IPS DF 4.7 (cell line): ENCODE measurements around the gene INPP4B.

Experiments used
- DNase-seq: peaks from one replicate; pipeline ENCODE4 v3.0.0-alpha.2; 2013; ENCODE audit warnings: low spot score; ENCODE audit errors: extremely low read depth

Gene INPP4B

DNA sequence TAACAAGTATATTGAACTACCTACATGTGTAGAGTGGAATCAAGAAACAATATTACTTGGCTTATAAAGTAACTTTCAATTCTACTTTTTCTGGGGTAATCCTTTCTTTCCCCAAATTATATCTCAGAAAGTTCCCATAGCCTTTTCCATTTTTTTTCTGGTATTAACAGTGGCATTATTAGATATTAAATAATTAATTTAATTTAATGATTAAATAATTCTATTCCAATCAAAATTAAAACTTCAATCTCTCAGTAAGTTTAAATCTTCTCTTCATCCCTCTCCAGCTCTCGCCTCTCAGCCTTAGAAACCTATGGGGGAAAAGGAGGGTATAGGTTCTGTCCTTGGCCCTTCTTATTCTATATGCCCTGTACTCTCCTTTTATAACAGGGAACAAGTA is 262.4 kb downstream of the INPP4B start:
- no peak for DNase-seq

DNA sequence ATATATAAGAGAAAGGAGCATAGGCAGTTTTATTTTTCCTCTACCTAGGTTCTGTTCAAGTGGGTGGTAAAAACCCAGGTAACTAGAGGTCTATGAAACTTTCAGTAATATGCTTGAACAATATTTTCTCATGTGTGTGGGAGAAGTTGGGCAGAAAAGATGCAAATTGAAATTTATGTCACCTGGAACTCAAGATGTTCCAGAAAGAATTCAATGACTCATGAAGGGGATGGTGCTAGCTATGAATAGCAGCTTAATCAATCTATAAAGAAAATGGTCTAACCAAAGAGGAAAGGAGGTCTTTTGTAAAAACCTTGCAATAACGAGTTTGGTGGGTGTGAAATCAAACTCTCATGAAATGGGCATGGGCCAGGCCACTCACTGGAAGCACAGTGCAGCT is 263.8 kb downstream of the INPP4B start:
- DNase-seq: no peak

DNA sequence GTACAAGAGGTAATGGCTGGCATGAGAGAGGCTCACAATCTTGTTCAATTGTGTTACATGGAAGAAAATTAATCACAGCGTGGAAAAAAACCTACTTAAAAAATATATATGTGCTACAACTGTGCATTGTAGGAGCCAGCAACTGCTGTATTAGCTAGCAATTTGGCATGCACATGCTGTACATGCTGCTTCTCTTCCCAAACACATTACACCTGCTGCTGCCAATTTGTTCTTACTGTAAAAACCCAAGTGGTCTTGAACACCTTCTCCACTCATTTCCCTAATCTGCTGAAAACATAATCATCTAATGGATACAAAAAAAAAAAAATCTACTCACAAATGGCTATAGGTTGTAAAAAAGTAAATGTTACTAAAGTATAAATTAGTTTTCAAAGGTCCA is 264.2 kb downstream of the INPP4B start:
- DNase-seq: no peak

DNA sequence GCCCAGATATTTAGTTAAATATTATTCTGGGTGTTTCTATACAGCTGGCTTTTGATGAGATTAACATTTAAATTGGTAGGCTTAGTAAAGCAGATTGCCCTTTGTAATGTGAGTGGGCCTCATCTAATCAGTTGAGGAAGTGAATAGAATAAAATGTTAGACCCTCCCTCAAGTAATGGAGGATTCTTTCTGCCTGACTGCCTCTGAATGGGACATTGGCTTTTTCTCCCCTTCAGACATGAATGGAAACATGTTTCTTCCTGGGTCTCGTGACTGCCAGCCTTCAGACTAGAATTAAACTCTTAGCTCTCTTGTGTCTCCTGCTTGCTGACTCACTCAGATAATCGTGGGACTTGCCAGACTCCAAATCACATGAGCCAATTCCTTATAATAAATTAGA is 266.7 kb downstream of the INPP4B start:
- DNase-seq: no peak

DNA sequence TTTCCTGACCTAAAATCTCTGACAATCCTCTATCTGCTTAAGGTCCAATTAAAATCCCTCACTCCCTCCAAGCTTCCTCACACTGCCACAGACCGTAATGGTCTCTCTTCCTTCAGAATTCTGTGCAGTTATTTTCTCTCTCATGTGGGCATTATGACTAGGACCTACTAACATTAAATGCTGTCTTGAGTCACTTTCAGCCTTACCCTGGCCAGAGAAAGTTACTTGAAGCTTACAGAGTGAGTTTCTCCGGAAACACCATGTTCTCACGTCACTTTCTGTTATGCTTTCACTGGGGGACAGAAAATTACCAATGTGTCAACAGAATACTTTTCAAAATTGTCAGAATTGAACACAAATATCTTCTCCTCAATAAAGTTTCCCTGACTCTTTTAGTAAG is 271.8 kb downstream of the INPP4B start:
- DNase-seq: no peak

DNA sequence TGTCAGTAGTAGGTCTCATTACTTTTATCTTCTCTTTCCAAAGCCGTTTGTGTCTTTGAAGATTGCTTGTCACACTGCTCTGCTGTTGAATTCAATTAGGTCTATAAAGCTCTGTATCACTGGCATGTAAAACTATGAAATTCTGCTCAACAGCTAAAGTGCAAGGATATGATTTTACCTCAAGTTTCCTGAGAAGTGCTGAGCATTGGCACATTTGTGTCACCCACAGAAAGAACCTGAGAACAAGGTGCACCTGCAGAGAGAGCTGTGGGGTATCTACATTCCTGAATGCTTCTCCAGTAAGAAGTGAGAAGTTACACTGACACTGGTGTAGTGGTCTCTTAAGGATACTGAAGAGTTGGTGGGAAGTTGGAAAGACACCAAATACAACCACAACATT is 274.0 kb downstream of the INPP4B start:
- DNase-seq: no peak

DNA sequence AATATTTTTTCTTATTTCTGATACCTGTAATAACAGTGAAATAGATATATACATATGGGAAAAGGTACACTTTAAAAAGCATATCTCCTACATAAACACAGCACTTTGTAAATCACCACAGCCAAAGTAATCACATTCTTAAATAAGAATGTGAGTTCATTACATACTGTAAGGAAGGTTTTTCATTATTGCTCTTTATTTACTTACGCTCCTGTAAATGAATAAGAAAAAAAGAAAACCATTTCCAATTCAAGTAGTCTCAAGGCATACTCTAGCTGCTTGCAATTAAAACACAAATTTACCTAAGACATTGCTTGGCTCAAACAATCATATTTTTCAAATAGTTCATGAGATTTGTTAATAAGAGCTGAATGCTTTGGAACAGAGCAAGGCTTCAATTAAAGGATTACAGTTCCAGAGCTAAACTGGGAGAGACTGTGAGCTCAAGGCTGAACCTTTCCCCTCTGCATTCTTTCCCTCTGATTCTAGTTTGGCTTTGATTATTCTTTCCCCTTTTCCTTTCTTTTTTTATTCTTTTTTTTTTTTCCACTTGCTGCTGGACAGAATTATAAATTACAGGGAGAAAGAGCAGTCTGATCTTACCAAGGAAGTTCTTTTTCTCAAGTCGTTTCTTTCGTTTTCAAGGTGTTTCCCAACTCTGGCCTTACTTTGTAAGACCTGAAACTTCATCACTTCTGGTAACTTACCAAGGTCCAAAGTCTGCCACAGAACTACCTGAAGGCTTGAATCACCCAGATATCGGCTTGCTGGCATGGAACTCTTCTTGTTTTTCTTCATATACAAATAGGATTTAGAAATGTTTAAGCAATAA is 278.3 kb downstream of the INPP4B start:
- DNase-seq: no peak

DNA sequence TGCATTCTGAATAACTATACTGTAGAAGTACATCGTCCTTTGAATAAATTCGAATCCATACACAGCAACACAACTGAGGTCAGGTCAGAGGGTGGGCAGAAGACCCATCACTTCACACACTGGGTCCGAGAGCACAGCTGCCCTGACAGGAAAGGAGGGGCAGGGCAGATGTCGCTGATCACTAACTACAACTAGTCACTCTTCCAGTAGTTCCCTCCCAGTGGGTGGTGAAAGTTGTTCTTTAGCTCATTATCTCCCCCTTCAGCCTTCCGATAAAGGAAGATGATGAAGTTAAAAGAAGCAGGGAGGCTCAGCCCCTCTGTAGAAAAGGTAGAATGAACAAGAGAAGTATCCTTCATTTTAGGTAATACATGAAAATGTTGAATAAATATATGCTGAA is 278.9 kb downstream of the INPP4B start:
- DNase-seq: peak; percentile 72

DNA sequence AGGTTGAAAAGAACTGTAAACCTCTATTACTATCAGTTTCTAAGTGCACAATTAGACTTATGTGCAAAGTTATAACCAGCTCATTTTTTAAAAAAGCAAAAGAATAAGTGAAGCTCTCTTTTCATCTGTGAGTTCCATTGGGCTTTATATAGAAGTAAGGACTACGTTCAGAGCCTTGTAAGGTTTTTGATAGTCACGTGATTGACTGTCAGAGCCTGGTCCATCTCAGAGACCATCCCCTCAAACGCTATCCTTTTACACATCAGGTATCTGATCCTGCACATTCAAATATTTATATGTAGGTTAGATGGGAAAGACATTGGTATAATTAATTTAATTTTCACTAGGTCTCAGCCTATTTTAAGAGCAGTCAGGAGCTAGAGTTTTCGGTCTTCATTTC is 279.3 kb downstream of the INPP4B start:
- DNase-seq: no peak

DNA sequence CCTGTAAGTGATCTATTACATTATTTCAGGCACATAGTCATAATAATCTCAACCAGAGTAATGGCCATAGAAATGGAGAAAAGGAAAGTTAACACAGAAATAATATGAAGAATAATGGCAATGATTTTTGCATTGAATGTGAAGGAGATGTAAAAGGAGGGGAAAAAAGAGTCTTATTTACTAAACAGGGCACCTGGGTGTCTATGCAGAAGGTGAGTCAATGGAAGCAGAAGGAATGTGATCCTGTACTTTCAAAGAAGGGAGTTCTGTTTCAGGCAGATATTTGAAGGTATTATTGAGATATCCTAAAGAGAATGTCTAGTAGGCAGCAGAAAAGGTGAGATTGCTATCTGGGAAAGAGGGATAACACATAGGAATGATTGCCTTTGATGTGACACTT is 279.9 kb downstream of the INPP4B start:
- no peak for DNase-seq

DNA sequence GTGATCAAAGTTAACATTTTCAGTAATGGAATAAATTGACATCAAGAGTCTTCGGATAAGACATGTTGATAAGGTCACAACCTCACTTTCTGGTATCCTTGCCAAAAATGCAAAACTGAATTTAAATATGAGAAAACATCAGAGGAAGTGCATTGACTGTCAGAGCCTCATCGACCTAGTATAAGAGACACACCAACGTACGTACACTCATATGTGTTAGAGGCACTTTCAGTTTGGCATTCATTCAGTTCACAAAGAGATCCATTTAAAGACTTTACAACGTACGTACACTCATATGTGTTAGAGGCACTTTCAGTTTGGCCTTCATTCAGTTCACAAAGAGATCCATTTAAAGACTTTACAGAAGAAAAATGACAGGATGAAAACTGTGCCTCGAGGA is 280.3 kb downstream of the INPP4B start:
- no peak for DNase-seq

DNA sequence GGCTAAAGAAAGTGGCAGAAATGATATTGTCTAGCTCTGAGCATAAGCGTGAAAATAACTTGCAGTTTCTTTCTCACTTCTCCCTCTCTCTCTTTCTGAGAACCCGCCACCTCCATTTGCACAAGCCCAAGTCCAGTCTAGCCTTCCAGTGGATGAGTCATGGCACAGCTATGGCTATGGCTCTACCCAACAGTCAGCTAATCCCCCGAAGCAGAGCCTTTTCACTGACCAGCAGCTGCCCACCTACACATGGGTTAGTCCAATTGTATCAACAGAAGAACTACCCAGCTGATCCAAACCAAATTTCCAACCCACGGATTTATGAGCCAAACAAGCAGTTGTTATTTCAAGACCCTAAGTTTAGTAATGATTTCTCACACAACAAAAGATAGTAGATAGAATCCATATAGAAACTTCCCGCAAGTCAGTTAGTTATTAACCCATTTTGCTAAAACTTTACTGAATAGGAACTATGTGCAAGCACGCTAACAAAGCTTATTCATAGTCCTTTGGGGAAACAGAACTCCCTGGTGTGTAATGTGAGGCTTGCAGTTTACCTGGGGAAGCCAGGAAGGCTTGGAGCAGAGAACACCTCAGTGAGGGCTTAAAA is 282.3 kb downstream of the INPP4B start:
- no peak for DNase-seq

DNA sequence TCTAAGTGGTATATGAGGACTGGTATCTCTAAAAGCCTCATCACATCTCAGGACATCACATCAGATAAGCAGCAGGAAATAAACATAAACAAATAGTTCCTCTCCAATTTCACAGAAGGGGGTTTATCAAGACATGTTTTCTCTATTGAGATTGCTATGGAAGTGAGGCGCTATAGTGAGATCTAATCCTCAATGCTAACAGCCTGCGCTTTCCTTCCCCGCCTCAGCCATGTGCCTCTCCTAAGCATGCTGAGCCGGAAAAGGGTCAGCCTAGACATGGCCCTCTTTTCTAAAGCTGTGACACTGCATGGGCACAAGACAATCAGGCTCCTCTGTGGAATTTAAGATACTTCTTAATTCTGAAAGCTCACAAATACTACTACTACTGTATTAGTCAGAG is 286.1 kb downstream of the INPP4B start:
- DNase-seq: no peak

DNA sequence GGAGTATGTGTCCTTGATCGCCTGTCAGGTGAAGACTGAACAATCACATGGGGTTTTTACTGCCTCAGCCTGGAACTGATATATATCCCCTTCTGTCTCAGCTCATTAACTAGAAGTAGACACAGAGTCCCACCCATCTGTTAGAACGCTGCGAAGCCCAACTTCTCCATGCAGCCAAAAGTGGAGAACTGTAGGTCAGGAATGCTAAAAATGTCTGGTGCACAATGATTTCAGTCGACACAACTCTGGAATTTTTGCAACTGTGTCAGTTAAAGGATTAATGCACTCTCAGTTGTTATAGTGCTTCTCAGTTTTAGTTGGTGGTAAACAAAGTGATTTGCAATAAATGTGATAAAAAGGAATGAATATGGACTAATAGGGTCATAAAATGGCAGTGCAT is 287.2 kb downstream of the INPP4B start:
- no peak for DNase-seq

DNA sequence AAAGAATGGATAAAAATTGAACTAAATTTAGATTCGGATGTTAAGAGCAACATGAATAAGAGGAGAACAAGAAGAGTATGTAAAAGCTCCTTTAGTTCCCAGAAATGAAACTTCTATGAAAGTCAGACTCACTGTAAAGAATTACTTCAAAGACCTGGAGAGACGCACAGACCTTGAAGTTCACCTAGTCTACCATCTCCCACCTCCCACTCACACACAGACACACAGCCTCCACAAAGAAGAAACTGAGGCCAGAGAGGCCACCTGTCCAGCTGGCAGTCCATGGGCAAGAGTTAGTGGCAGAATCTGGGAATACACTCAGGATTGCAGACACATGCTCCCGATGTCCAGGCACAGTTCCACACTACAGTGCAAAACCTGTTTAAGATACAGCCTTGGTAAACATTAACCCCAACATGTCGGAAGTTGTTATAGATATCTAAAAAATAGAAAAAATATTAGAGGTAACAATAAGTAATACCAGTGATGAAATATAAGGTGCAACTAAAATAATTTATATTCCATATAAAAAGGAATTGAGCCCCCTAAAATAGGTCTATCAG is 288.8 kb downstream of the INPP4B start:
- DNase-seq: no peak

DNA sequence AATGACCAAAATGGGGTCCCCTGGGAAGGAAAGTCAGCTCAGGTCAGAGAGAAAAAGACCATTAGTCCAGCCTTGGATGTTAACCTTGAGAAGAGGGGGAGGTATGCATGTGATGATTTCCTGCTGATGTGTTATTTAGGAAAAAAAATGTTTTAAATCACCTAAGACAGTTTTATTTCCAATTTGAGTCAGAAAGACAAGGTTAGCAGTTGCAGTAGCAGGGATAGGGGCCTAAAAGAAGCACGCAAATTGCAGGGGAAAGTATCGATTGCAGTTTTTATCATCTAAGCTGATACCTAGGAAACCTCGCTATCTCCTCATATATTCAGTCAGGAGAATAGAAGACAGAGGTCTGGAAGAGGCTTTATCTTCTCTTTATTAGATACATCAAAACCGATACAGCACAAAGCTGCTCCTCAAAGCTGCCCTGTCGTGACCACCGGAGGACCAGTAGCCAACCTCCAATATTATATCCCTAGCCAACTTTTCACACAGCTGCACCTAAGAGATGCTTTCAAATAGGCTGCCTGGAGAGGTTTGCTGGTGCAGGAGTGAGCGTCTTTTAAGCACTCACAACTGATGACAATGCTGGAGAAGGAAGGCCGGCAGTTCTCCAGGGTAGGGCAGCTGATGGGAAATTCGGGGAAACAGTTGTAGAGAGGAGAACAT is 289.4 kb downstream of the INPP4B start:
- DNase-seq: no peak

DNA sequence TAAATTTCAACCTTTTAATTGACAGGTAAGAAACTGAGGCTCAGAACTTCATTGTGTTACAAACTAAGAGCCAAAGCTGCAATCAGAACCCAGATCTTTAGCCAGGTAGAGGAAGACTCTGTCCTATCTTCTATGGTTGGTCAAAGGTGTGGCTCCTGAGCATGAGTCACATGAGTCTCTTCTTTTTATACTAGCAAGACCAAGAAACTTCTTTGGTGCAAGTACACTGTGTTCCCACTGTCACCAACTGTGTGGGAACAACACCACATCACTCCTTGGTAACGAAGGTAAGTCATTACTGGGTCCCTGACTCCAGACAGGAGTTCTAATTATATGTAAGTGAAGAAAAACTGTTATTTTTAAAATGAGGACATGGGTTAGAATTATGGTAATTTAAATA is 290.1 kb downstream of the INPP4B start:
- DNase-seq: no peak

DNA sequence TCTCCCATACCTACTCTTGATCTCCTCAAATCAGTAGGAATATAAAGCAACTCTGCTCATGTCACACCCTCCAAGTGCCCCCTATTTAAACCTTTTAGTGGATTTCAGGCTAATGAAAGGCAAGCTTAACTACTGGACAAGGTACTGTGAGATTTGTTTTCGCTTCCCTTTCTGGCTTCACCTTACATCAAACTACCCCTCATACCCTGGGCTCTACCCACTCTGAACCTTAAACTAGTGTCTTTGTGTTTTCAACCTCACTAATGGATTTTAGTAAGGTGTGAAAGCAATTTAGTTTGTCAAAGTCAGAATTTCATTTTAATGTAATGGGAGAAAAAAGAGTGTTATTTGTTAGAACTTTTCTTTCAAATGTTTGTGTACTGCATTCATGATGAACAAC is 291.7 kb downstream of the INPP4B start:
- no peak for DNase-seq

DNA sequence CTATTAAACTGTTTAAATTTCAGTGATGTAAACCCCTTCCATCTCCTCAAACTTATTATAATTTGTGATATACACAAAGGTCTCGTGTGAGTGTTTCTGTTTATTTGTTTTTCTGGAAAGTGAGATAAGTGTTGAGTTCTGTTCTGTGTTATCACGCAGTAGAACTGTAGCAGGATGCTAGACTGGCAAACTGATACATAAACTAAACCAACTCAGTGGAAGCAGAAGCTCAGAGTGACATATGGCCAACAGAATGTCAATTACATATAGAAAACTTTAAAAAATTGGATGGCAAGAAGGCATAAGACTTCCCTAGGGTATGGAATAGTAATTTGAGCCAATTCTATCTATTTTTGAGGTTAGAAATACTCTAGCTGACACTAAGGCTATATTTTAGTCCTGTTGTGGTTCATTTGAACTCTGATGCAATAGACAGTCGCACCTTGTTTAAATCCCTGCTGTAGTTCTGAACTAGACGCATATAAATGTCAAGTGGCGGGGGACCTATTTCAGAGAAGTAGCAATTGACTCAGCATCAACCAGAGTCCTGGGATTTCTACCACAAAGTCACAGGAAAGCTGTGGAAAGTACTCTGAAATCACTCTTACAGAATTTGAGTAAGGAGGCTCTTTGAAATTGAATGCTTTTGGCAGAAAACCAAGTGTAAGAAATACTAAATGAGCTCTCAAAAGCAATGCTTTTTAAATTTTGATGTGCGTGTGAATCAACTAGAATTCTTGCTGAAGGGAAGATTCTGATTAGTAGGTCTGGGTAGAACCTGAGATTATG is 294.4 kb downstream of the INPP4B start:
- DNase-seq: no peak

DNA sequence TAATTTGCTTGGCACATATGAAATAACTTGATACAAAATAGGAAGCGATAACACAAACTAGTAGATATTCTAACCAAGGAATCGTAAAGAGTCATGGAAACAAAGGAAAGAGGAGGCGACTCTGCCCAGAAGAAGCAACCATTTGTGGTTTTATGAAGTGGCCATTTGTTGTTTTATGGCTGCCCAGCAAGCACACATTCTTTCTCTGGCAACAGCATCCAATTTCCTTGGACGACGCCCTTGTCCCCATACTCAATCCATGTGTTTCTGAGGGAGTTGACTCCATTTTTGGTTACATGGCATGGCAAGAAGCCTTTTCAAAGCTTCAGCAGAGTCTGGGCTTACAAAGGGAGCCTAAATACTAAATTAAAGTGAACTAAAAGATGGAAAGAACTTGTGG is 295.1 kb downstream of the INPP4B start:
- DNase-seq: no peak

DNA sequence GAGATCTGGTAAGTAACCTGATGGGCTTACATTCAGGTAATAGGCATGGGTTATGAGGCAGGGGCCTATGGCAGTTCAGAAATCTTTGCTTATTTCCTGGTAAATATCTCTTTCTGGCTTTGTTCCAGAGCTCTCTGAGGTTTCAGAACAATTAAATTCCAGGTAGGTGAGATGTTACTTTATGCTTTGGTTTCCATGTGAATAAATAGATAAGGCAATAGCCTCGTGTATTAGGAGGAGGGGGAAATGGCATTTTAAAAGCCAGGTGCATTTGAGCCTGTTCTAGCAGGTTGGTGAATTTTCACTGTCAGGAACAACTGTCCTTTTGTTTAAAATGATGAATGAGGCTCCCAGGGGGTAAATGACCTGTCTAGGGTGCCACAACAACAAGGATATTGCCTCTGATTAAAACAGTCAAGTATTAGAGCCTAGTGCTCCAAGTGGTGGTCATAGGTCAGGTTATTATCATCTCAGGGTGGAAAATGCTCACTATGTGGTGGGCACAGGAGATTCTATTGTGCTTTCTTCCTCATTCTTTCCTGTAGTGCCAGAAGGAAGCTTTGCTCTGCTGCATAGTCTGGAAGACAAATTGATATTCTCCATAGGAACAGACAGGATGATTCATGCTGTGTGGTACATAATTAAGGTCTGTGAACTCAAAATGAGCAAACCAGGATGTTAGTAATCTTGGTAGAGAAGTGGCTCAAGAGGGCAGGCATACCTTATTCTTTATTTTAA is 296.2 kb downstream of the INPP4B start:
- peak; percentile 5 for DNase-seq
